Vagina (tissue), 2 donors: ENCODE results near the gene ARHGAP4. TPM values are rescaled to one million over a fixed set of nuclear protein-coding genes. Genes with fewer than 3 reads are reported as not detected.

ENCODE experiments used
- DNase-seq, 2 donors: peaks; one replicate each; pipeline ENCODE4 v3.0.0-alpha.2; 2017; ENCODE audit errors: extremely low spot score in 2 of 2
- H3K27ac ChIP-seq: fragments of 200-600 bp; sonication (generic); one replicate; pipeline ENCODE4 v1.5.1; 2019
- H3K27me3 ChIP-seq: fragments of 200-600 bp; sonication (generic); one replicate; pipeline ENCODE4 v1.5.1; 2019
- H3K36me3 ChIP-seq, 2 donors: fragments of 200-600 bp; sonication (generic); one replicate each; pipeline ENCODE4 v1.5.1; 2017 to 2019
- H3K4me1 ChIP-seq: fragments of 200-600 bp; sonication (generic); one replicate; pipeline ENCODE4 v1.5.1; 2019
- H3K4me3 ChIP-seq, 2 donors: fragments of 200-600 bp; sonication (generic); 1 replicate in 1 of 2; 2 replicates in 1 of 2; pipeline ENCODE4 v1.5.1; 2016 to 2019
- H3K9me3 ChIP-seq: fragments of 200-600 bp; sonication (generic); one replicate; pipeline ENCODE4 v1.5.1; 2019
- CTCF ChIP-seq, 3 experiments: fragments of 450-650 bp in 2 of 3; fragments of 200-600 bp in 1 of 3; sonication (generic) in 1 of 3; IDR thresholded peaks; one replicate each; pipeline ENCODE4 v1.5.1; 2017 to 2019; ENCODE audit warnings: antibody characterized with exemption in 3 of 3, mild to moderate bottlenecking in 2 of 3, moderate library complexity in 2 of 3
- POLR2A ChIP-seq, 2 donors: fragments of 450-650 bp; IDR thresholded peaks; one replicate each; pipeline ENCODE4 v1.6.1; 2017; ENCODE audit warnings: antibody characterized with exemption in 2 of 2, mild to moderate bottlenecking in 2 of 2, moderate library complexity in 2 of 2
- POLR2AphosphoS5 ChIP-seq, 2 donors: sonication (generic); formaldehyde crosslinking; IDR thresholded peaks; one replicate each; pipeline ENCODE4 v1.9.0; 2017; ENCODE audit warnings: antibody characterized with exemption in 2 of 2, mild to moderate bottlenecking in 2 of 2, low read depth in 1 of 2; ENCODE audit not compliant: insufficient read depth in 1 of 2
- intact Hi-C: fragments of 100-400 bp; cut with DNase I; formaldehyde crosslinking; loops from one replicate; pipeline ENCODE4 v1.15.1; 2023
- total RNA-seq: library from RNA; depleted of rRNA; stranded (reverse); fragments of >200 nt; gene quantifications from one replicate; pipeline ENCODE4 v1.2.3, GENCODE V29; 2016

Gene ARHGAP4
- total RNA-seq, 1 donor from 2014 or later = 36.6 TPM

- no peaks in the 10 kb centered on the region for H3K27me3 ChIP-seq
- DNase-seq = no peak
Measured at GRCh38 chrX:153876112-153876491, 50.0 kb downstream of the ARHGAP4 start.

DNA sequence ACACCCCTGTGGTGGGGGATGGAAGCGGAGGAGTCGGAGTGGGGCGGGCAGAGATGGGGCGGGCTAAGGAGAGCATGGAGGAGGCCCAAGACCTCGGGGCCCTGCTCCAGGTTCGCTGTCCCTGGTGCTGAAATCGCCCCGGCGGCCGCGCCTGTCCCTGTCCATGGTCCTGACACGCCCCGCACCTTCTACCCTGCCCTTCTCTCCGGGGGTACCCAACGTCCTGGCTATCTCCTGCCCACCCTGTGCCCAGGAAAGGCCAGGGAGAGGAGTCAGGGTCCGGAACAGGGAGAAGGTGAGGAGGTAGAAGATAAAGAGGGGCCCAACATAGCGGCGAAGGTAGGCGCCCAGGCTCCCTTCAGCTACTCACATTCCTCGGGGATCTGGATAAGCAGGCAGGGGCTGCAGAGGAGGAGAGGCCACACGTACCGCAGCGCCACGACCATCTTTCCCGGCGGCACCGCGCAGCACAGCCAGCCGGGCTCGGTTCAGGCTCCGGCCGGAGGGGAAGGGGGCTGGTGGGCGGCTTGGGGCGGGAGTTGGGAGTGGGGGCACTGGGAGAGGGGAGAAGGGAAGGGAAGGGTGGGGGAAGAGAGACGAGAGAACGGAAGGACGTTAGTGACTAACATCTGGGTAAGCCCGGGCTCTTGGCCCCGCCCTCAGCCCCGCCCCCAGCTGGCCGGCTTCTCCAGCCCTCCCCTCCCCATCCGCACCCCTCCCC lies 50.5 kb downstream of the ARHGAP4 start:
- Histone ChIP-seq H3K27ac (no peak overlapping the region), H3K27me3 (no peaks in the 10 kb centered on the region), H3K4me3 (no peak overlapping the region), H3K9me3 (no peaks in the 10 kb centered on the region), H3K4me1 (no peaks in the 10 kb centered on the region), H3K36me3 (no peaks in the 10 kb centered on the region)
- intact Hi-C loops = no loop called here
- no peak for DNase-seq
- TF ChIP-seq POLR2AphosphoS5 (IDR thresholded peaks at IDR 0.05; ENCODE audit: insufficient read depth in 1 of 2, low read depth in 1 of 2) = peak in 1 of 2 donors; percentile 12
- no peak for TF ChIP-seq CTCF (IDR thresholded peaks at IDR 0.05)
- no peak for TF ChIP-seq POLR2A (IDR thresholded peaks at IDR 0.05)

More at GRCh38 chrX:153876112-153876491, 50.0 kb downstream of the ARHGAP4 start:
- Histone ChIP-seq H3K4me1 (no peaks in the 10 kb centered on the region), H3K36me3 (no peaks in the 10 kb centered on the region), H3K9me3 (no peaks in the 10 kb centered on the region), H3K27ac (no peak overlapping the region), H3K4me3 (no peak overlapping the region)
- intact Hi-C loops = no loop called here
- no peak for TF ChIP-seq POLR2AphosphoS5 (IDR thresholded peaks at IDR 0.05; ENCODE audit: insufficient read depth in 1 of 2, low read depth in 1 of 2)
- TF ChIP-seq POLR2A (IDR thresholded peaks at IDR 0.05) = no peak
- TF ChIP-seq CTCF (IDR thresholded peaks at IDR 0.05) = no peak

GRCh38 chrX:153874366-153875125 lies 51.5 kb downstream of the ARHGAP4 start:
- no peaks in the 10 kb centered on the region for H3K36me3 ChIP-seq
- no peak overlapping the region for H3K4me3 ChIP-seq
- no peaks in the 10 kb centered on the region for H3K4me1 ChIP-seq
- no peak overlapping the region for H3K27ac ChIP-seq
- H3K27me3 ChIP-seq = no peaks in the 10 kb centered on the region
- no peaks in the 10 kb centered on the region for H3K9me3 ChIP-seq
- intact Hi-C loops = no loop called here
- DNase-seq = no peak
- TF ChIP-seq POLR2A (IDR thresholded peaks at IDR 0.05) = no peak
- TF ChIP-seq CTCF (IDR thresholded peaks at IDR 0.05) = no peak
- no peak for TF ChIP-seq POLR2AphosphoS5 (IDR thresholded peaks at IDR 0.05; ENCODE audit: insufficient read depth in 1 of 2, low read depth in 1 of 2)

DNA sequence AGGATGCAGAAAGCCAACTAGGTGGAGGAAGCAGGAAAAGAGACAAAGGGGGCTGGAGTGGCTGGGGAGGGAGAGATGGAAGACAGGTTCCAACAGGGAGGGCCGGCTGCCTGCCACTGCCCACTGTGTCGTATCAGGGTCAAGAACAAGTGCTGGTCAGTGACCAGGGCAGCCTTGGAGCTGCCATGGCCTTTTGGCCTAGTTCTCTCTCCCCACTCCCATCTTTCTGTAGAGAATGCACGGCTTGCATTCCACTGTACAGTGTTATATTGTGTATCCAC lies 52.0 kb downstream of the ARHGAP4 start:
- Histone ChIP-seq H3K9me3 (no peaks in the 10 kb centered on the region), H3K27ac (no peak overlapping the region), H3K27me3 (no peaks in the 10 kb centered on the region), H3K36me3 (no peaks in the 10 kb centered on the region), H3K4me1 (no peaks in the 10 kb centered on the region), H3K4me3 (no peak overlapping the region)
- DNase-seq = no peak
- intact Hi-C loops = no loop called here
- no peak for TF ChIP-seq CTCF (IDR thresholded peaks at IDR 0.05)
- TF ChIP-seq POLR2AphosphoS5 (IDR thresholded peaks at IDR 0.05; ENCODE audit: insufficient read depth in 1 of 2, low read depth in 1 of 2) = no peak
- no peak for TF ChIP-seq POLR2A (IDR thresholded peaks at IDR 0.05)
